GM21529 (cell line): Measurements from ENCODE around the gene NPEPL1.
"Not testable (repeated sequence)": the region's sequence is repeated elsewhere in the genome, so short reads cannot be mapped to it uniquely, and the experiment has no call there.

Experiments
- ATAC-seq: cut with Tn5 transposase; IDR thresholded peaks from one replicate; pipeline ENCODE4 v1.9.1; 2021; ENCODE audit not compliant: unreplicated experiment

Gene NPEPL1

GRCh38 chr20:58692579-58693225, at the start of gene NPEPL1:
Gene NPEPL1 (plus strand): TSS chr20:58692800. CDS start chr20:58692901, 101 bp downstream.
- ATAC-seq = peak; percentile 96

GRCh38 chr20:58642896-58643295, 49.7 kb upstream of the NPEPL1 start:
- ATAC-seq = not testable (repeated sequence)

GRCh38 chr20:58645412-58645968, 47.1 kb upstream of the NPEPL1 start:
- ATAC-seq = no peak

- ATAC-seq = no peak
Measured at GRCh38 chr20:58646257-58646656, 46.3 kb upstream of the NPEPL1 start.

DNA sequence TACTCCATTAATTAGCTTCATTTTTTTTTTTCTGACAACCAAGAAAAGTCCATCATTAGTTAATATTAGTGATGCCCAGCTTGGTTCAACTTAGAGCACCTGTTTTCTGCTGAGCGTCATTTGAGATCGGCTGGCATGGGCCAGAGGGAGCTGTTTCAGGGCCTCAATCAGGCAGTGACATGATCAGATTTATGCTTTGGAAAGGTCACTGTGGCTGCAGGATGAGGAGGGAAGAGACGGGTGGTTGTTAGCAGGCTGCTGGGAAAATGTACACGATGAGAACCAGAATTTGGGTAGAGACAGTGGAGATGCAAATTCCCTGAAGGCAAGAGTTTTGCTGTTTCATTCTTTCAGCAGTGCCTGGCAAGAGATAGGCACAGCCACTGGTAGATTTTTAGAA, 45.9 kb upstream of the NPEPL1 start:
- ATAC-seq = no peak

GRCh38 chr20:58647162-58647795, 45.3 kb upstream of the NPEPL1 start:
- no peak for ATAC-seq

- ATAC-seq = no peak
Measured at GRCh38 chr20:58647796-58648501, 44.7 kb upstream of the NPEPL1 start.

DNA sequence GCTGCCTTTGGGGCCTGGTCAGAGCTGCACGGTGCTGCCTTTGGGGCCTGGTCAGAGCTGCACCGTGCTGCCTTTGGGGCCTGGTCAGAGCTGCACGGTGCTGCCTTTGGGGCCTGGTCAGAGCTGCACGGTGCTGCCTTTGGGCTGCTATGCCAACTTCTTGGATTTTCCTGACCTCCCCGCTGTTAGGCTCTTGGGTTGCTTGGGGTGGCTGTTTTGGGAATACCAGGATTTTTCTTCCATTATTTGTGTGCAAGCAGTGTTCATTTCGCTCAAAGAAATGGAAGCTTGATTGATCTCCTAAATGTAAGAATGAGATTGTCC, 44.1 kb upstream of the NPEPL1 start:
- ATAC-seq = not testable (repeated sequence)

DNA sequence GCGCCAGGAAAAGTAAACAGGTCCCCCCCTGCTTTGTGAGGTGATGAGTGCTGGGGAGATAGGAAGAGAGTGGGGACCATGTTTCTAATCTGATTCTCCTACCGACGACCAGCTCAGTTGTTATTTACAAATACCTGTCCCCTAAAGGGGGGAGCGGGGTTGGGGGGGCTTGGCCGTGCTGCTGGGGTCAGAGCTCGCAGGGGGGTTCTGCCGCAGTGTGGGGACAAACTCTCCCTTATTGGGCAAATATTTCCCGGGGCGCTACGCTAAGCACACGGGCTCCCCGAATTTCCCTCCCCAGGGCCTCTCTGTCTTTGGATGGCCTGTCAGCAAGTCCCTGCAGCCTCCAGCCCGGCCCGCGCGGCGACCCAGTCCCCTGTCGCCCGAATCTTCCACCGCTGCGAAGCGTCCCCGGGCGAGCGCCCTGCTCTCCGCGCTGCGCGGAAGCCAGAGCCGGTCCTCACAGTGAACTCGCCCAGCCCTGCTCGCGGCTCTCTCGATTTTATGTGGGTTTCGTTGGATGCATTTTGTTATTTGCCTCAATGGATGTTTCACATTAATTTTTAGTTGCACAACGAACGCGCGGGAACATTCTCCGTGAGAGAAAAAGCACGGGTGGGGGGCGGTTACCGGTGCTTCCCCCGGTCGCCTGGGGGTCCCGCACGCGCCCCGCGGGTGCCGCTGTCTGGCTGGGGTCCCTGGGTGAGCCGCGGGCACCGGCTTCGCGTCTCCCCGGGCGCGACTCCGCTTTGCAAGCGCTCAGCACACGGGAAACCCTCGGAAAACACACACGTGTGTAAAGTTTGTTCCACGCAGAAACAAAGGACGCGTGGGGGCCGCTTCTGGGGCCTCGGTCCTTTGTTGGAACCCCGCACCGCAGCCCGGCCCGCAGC, 43.1 kb upstream of the NPEPL1 start:
- ATAC-seq = no peak

DNA sequence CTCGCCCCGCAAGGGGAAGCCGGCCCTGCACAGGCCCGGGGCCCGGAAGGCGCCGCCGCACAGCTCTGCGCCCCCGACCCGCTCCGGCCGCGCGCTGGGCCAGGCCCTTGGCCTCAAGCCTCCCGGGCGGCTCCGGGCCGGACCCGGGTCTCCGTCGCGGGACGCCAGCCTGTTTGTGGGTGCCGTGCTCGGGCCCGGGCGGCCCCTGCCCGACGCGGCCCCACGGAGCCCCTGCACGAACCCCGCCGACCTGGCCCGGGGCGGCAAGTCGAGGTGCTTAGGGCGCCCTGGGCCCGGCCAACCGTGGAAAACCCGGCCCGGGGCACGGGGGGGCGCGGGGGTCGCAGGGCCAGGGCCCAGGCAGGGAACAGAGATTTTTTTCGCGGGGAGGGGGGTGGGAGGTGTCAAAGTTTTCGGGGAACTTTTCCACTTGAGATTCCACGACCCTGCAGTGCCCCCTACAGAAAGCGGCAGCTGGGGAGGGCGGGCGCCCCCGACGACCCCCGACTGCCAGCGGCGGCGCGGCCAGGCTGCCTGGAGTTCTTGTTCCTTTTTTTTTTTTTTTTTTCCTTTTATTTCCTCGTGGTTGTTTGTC, 42.3 kb upstream of the NPEPL1 start:
- peak; percentile 14 for ATAC-seq

GRCh38 chr20:58650776-58651558, 41.6 kb upstream of the NPEPL1 start, which contains the start of gene STX16:
Gene STX16 (plus strand): TSS chr20:58651283. CDS start chr20:58652007, 724 bp downstream.
- peak; percentile 67 for ATAC-seq

DNA sequence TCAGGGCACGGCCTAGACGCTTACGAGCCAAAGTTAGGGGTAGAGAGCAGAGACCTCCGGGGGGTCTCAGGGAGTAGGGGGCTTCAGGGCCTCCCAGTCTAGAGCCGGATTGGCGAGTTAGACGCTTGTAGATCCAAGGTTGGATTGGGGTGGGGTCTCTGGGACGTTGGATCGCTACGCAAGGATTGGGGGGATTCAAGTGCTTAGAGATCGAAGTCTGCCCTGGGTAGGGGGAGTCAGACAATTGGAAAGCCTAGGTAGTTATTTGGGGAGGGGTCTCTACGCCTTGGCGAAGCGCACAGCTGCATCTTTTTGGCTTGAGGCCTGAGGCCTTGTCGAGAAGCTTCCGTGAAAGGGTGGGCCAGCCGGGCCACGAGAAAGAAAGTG, 41.0 kb upstream of the NPEPL1 start:
- no peak for ATAC-seq

DNA sequence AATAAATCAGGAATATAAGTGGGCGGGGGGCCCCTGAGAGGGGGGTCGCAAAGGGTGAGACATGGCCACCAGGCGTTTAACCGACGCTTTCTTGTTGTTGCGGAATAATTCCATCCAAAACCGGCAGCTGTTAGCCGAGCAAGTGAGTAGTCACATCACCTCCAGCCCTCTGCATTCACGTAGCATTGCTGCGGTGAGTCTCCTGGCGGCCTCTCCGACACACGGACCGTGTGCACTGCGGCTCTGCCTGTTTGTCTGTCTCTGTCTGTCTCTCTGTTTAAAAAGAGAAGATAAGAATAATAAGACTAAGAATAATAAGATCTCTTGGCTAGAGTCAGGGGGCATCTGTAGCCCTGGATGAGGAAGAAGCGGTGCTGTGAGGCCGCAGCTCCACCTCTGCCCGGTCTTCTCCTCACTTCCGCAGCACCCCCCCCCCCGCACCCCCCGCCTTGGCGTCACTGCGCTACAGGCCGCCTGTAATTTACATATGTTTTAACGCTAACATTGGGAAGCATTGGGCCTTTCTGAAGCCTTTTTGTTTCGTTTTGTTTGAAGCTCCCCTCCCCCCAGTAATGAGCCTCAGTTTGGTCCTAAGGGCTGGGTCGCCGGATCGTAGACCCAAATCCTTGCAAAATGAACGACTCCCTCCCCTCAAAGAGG, 40.5 kb upstream of the NPEPL1 start:
- ATAC-seq = peak; percentile 46

GRCh38 chr20:58652606-58653294, 39.9 kb upstream of the NPEPL1 start:
- peak; percentile 1 for ATAC-seq

DNA sequence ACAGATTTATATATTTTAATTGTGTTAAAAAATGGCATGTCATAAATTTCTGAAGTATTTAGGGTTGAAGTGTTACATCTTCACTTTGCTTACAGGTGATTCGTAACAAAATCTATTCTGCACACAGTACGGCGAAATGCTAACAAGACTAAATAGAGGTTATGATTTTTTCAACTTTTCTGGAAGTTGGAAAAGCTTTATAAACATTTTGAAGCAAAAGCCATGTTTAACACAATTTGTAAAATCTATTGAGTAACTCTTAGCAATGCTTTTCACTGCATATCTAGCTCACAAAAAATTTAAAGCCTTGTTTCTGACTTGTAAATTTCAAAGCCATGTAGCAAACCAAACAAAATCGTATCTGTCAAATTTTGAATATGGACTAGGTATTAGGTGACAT, 38.3 kb upstream of the NPEPL1 start:
- ATAC-seq = no peak

- no peak for ATAC-seq
Measured at GRCh38 chr20:58655328-58656107, 37.1 kb upstream of the NPEPL1 start.

- ATAC-seq = no peak
Measured at GRCh38 chr20:58656831-58657230, 35.8 kb upstream of the NPEPL1 start.

- no peak for ATAC-seq
Measured at GRCh38 chr20:58657262-58657661, 35.3 kb upstream of the NPEPL1 start.
